Measurements from ENCODE around the gene SSTR1.

GRCh38 chr14:38197784-38198335, 9.8 kb upstream of the SSTR1 start:
- TF ChIP-seq CTCF (IDR thresholded peaks at IDR 0.05) (no peak), POLR2A (IDR thresholded peaks at IDR 0.05) (no peak)
